Measurements from ENCODE around the gene EME1. TPM values are rescaled to one million over a fixed set of nuclear protein-coding genes. Genes with fewer than 3 reads are reported as not detected.

The EME1 gene
- total and polyA plus RNA-seq, 2 of the 13 experiments (the other 11 are each of a cell fraction or from before 2014, with no cell fraction given) = 20.7 to 24.6 TPM

- TF ChIP-seq MLX (CRISPR knock-in tag; IDR thresholded peaks at IDR 0.05) (peak; percentile 74), REL (CRISPR knock-in tag; conservative IDR thresholded peaks at IDR 0.05) (peak; percentile 73; the same call in 1 of the 2 replicates), EED (CRISPR knock-in tag; IDR thresholded peaks at IDR 0.05) (peak; percentile 65), KLF12 (CRISPR knock-in tag; IDR thresholded peaks at IDR 0.05; ENCODE audit: borderline replicate concordance) (no peak), ZNF780A (CRISPR knock-in tag; IDR thresholded peaks at IDR 0.05) (0 out of 2 replicates have a peak, but pooled peaks have one; percentile 90), ZNF547 (CRISPR knock-in tag; IDR thresholded peaks at IDR 0.05) (peak; percentile 95), ZNF800 (CRISPR knock-in tag; IDR thresholded peaks at IDR 0.05) (no peak), SMC3 (IDR thresholded peaks at IDR 0.05; ENCODE audit: low read length) (no peak), ZNF496 (CRISPR knock-in tag; IDR thresholded peaks at IDR 0.05; ENCODE audit: insufficient replicate concordance) (no peak), IRF2 (CRISPR knock-in tag; IDR thresholded peaks at IDR 0.05) (peak; percentile 90), REXO4 (CRISPR knock-in tag; IDR thresholded peaks at IDR 0.05; ENCODE audit: borderline replicate concordance) (no peak), ZNF230 (CRISPR knock-in tag; IDR thresholded peaks at IDR 0.05) (peak; percentile 92), SMARCE1 (IDR thresholded peaks at IDR 0.05; ENCODE audit: borderline replicate concordance) (no peak), ZNF766 (CRISPR knock-in tag; IDR thresholded peaks at IDR 0.05; ENCODE audit: borderline replicate concordance) (peak; percentile 41; the same call in 1 of the 2 replicates), ZIK1 (CRISPR knock-in tag; IDR thresholded peaks at IDR 0.05; ENCODE audit: borderline replicate concordance, low read depth) (peak; percentile 90; the same call in 1 of the 2 replicates), ZNF749 (CRISPR knock-in tag; IDR thresholded peaks at IDR 0.05; ENCODE audit: borderline replicate concordance) (peak; percentile 96)
- TF ChIP-seq, protein P1, sequence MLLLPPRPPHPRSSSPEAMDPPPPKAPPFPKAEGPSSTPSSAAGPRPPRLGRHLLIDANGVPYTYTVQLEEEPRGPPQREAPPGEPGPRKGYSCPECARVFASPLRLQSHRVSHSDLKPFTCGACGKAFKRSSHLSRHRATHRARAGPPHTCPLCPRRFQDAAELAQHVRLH (CRISPR knock-in tag; IDR thresholded peaks at IDR 0.05; ENCODE audit: borderline replicate concordance, low read depth) = peak; percentile 98
- TF ChIP-seq, protein P2, sequence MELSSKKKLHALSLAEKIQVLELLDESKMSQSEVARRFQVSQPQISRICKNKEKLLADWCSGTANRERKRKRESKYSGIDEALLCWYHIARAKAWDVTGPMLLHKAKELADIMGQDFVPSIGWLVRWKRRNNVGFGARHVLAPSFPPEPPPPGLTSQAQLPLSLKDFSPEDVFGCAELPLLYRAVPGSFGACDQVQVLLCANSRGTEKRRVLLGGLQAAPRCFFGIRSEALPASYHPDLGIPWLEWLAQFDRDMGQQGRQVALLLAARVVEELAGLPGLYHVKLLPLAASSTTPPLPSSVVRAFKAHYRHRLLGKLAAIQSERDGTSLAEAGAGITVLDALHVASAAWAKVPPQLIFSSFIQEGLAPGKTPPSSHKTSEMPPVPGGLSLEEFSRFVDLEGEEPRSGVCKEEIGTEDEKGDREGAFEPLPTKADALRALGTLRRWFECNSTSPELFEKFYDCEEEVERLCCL (CRISPR knock-in tag; IDR thresholded peaks at IDR 0.05; ENCODE audit: borderline replicate concordance) = peak; percentile 56; the same call in 1 of the 2 replicates
- TF ChIP-seq, protein P3, sequence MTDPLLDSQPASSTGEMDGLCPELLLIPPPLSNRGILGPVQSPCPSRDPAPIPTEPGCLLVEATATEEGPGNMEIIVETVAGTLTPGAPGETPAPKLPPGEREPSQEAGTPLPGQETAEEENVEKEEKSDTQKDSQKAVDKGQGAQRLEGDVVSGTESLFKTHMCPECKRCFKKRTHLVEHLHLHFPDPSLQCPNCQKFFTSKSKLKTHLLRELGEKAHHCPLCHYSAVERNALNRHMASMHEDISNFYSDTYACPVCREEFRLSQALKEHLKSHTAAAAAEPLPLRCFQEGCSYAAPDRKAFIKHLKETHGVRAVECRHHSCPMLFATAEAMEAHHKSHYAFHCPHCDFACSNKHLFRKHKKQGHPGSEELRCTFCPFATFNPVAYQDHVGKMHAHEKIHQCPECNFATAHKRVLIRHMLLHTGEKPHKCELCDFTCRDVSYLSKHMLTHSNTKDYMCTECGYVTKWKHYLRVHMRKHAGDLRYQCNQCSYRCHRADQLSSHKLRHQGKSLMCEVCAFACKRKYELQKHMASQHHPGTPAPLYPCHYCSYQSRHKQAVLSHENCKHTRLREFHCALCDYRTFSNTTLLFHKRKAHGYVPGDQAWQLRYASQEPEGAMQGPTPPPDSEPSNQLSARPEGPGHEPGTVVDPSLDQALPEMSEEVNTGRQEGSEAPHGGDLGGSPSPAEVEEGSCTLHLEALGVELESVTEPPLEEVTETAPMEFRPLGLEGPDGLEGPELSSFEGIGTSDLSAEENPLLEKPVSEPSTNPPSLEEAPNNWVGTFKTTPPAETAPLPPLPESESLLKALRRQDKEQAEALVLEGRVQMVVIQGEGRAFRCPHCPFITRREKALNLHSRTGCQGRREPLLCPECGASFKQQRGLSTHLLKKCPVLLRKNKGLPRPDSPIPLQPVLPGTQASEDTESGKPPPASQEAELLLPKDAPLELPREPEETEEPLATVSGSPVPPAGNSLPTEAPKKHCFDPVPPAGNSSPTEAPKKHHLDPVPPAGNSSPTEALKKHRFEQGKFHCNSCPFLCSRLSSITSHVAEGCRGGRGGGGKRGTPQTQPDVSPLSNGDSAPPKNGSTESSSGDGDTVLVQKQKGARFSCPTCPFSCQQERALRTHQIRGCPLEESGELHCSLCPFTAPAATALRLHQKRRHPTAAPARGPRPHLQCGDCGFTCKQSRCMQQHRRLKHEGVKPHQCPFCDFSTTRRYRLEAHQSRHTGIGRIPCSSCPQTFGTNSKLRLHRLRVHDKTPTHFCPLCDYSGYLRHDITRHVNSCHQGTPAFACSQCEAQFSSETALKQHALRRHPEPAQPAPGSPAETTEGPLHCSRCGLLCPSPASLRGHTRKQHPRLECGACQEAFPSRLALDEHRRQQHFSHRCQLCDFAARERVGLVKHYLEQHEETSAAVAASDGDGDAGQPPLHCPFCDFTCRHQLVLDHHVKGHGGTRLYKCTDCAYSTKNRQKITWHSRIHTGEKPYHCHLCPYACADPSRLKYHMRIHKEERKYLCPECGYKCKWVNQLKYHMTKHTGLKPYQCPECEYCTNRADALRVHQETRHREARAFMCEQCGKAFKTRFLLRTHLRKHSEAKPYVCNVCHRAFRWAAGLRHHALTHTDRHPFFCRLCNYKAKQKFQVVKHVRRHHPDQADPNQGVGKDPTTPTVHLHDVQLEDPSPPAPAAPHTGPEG (CRISPR knock-in tag; IDR thresholded peaks at IDR 0.05) = no peak
Observed at GRCh38 chr17:50372758-50373556, at the start of gene EME1, which contains the start of gene MRPL27 (continued).
